Islet precursor cell (in vitro differentiated cells): ENCODE results near the gene NBAS.
"Not testable (repeated sequence)": the region's sequence is repeated elsewhere in the genome, so short reads cannot be mapped to it uniquely, and the experiment has no call there.

Experiments used
- DNase-seq: peaks from one replicate; pipeline ENCODE4 v3.0.0-alpha.2; 2018

NBAS gene

DNA sequence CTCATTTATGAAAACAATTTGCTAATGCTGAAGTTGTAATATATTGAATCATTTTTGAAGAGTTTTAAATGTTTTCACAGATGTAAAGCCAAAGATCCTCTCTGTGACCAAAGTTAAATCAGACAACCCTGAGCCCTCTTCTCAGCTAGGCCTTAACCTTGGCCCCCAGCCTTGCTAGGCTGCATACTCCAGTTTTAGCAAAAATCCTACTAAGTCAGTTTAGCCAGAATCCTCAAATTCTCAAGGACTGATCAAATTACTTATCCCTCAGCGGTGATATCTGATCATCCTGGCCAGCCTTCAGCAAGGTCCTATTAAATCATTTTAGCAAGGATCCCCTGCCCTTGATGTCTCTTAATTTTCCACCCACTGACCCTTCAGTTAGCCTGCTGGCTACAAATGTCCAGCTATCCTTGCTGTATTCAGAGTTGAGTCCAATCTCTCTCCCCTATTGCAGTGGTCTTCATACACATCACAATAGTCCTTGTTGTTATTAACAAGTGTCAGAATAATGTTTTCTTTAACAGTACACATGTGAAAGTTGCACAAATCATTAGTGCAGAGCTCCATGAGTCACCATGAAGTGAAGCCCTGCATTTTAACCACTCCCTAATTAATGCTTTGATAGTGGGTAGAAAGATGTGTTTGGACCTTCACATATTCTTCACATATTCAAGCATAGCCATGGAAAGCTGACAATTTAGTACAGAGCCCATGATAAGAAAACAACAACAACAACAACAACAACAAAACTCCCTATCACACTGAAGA is 206.4 kb downstream of the NBAS start:
- DNase-seq = no peak

DNA sequence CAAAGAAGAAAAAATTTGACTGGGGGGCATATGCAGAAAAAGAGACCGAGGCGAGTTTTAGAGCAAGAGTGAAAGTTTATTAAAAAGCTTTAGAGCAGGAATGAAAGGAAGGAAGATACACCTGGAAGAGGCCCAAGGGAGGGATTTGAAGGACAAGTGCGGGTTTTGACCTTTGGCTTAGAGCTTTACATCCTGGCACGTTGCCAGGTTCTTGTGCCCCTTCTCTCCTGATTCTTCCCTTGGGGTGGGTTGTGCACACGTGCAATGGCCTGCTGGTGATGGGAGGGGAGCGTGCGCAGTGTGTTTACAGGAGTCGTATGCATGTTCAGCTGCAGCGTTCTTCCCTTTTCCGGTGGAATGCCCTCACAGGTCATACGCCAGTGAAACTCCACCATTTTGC is 208.8 kb downstream of the NBAS start:
- DNase-seq = no peak

- no peak for DNase-seq
These were observed 212.5 kb downstream of the NBAS start for GRCh38 chr2:15348636-15349035.

DNA sequence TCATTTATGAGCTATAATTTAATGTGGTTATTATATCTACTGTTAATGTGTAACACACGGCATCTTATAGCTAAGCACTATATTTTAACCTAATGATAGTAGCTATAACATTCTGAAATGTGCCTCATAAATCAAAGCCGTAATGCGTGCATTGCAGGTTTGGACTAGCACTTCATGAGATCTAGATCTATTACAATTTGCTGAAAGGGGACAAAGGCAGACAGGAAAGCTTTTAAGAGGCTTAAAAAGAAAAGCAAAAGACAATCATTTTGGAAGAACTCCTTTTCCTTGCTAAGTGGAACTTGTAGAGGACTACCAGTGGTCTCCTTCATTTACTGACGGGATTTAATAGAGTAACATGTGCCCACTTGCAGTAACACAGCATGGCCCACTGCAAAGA is 213.1 kb downstream of the NBAS start:
- DNase-seq = no peak

GRCh38 chr2:15346624-15347023 is 214.5 kb downstream of the NBAS start:
- DNase-seq = no peak

DNA sequence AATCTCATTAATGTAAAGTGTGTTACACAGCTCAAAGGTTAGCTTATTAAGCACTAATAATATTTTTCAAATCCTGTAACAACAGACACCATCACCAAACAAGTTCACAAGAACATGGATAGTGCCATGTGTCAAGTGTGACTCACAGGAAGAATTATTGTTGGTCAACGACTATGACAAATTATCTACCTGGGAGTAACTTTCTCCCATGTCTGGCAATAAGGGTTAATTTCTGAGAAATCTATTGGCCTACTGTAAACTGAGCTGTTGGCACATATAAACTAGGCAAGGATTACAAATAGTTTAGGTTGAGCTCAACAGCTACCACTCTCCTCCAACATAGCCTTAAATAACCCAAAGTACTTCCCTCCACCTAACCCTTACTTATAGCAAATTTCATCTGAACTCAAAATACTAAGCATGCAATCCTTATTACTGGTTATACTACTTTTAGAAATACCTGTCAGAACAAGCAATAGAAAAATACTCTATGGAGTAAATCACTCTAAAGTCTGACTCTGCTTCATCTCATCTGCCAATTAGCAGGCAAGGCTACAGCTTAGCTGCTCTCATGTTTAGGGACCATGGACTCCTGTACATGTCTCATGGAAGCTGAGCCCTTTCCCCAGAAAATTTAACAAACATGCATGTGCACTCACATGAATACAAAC is 223.0 kb downstream of the NBAS start:
- no peak for DNase-seq

DNA sequence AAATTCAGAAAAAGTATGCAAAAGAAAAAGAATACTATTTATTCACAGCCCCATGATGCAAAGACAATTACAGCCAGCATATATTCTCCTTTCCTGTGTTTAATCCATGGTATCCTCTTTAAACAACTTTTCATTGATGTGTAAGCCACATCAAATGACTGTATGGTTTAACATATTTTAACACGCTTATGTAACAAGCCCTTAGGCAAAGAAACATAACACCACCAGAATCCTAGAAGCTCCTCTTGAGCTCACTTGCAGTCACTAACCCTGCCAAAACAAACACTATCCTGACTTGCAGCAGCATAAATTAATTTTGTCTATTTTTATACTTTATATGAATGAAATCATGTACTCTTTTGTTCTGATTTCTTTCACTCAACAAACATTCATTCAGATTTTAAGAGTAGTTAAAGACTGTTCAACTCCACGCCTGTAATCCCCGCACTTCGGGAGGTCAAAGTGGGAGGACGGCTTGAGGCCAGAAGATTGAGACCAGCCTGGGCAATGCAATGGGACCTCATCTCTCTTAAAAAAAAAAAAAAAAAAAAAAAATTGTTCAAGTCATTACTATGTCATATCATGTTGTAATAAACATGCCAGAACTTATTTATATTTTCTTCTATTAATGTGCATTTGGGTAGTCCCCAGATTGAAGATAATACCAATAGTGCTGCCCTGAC is 226.3 kb downstream of the NBAS start:
- no peak for DNase-seq

DNA sequence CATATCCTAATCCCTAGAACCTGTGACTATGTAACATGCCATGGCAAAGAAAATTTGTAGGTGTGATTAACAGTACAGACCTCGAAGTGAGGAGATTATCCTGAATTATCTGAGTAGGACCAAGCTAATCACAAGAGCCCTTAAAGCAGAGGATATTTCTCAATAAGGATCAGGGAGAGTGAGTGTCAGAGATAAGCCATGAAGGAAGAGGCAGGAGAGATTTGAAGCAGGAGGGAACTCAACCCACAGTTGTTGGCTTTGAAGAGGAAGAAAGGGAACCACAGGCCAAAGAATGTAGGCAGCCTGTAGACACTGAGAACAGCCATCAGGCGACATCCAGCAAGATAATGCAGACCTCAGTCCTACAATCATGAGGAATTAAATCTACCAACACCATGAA is 229.3 kb downstream of the NBAS start:
- DNase-seq = no peak

DNA sequence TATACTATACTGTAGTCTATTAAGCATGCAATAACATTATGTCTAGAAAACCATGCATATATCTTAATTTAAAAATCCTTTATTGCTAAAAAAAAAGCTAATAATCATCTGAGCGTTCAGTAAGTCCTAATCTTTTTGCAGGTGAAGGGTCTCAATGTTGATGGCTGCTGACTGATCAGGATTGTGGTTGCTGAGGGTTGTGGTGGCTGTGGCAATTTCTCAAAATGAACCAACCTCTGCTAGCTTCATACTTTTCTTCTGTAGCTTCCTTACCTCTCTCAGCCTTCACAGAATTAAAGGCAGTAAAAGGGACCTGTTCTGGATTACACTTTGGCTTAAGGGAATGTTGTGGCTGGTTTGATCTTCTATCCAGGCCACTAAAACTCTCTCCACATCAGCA is 235.8 kb downstream of the NBAS start:
- DNase-seq = no peak

- DNase-seq = no peak
These were observed 237.9 kb downstream of the NBAS start for GRCh38 chr2:15323227-15323626.

DNA sequence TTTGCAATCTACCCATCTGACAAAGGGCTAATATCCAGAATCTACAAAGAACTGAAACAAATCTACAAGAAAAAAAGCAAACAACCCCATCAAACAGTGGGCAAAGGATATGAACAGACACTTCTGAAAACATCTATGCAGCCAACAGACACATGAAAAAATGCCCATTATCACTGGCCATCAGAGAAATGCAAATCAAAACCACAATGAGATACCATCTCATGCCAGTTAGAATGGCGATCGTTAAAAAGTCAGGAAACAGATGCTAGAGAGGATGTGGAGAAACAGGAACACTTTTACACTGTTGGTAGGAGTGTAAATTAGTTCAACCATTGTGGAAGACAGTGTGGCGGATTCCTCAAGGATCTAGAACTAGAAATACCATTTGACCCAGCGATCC is 239.7 kb downstream of the NBAS start:
- DNase-seq = not testable (repeated sequence)

DNA sequence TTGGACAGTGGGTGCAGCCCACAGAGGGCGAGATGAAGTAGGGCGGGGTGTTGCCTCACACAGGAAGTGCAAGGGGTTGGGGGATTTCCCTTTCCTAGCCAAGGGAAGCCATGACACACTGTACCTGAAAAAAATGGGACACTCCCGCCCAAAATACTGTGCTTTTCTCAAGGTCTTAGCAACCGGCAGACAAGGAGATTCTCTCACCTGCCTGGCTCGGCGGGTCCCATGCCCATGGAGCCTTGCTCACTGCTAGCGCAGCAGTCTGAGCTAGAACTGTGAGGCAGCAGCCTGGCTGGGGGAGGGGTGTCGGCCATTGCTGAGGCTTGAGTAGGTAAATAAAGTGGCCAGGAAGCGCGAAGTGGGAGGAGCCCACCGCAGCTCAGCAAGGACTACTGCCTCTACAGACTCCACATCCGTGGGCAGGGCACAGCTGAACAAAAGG is 244.7 kb downstream of the NBAS start:
- DNase-seq = no peak

DNA sequence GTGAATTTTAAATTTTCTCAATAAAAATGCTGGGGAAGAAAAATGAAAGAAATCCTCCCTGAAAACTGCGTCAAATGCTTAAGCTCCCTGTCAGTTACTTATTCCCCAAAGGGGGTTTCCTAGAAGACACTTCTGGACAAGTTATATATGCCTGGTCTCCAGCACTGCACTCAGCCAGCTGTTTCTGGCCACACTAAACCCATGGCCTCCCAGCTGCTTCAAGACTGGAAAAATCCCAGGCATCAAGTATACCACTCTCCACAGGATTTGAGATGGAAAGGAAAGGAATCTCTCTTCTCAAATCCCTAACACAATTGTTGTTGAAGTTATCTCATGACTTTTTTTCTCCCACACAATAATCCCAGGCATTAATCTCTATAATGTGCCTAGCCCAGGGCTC is 245.7 kb downstream of the NBAS start:
- DNase-seq = no peak

DNA sequence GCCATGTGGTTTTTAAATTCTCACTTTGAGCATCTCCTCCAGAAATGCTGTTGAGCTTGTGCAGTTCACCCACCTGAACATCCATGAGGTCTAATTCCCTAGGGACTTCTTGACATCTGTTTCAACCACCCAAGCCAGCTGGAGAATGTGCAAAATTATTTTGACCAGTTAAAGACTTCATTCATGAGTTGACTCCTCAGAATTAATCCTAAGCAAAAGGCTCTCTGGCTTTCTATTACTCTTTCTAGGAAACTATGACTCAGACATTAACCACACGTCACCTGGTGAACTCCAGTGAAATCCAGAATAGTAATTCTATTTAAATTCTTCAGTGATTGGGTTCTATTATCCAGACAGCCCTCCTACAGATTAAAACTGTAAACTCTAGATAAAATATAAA is 247.5 kb downstream of the NBAS start:
- no peak for DNase-seq

GRCh38 chr2:15311926-15312325 is 249.2 kb downstream of the NBAS start:
- no peak for DNase-seq

DNA sequence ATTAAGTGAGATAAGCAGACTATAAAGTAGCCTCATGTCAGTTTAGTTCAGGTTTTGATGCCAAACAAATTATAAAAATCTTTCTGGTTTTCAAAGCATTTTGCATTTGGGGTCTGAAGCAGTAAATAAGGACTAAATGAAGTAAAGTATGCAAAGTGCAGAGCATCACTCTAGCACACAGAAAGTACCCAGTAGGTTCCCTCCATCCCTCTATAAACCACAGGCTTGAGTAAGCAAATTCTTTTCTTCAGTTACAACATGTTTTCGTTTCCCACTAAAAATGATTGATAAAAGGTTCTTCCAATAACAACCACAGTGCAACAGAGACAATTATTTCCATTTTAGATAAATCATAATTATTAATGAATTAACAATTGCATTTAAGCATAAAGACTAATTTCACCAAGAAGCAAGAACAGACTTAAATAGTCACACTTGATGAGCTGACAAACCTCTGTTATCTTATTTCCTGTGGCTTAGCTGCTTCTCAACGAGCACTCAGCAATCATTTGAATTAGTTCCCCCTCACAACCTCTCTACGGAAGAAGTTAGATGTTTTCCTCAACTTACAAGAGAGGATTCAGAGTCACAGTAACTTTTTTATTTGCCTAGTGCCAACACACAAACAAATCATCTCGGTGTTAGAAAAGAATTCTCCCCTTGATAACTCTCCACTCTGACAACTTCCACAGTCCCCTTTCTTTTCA is 249.8 kb downstream of the NBAS start:
- DNase-seq = no peak

DNA sequence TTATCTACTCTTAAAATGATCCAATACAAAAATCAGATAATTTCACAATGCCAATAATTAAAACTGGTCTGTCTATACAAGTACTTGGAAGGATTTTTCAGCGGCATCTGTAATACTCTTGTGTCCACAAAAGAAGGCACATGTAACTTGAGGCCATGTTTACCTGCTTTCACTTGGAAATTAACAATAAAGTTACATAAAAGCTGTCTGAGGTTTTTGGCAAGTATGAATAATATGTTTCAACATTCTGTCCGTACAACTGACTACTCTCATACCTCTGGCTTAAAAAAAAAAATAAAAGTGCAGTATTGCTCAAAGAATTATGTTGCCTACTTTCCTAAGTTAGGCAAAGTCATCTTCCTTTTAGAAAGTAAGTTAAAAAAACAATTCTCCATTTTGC is 253.6 kb downstream of the NBAS start:
- DNase-seq = no peak

- DNase-seq = no peak
These were observed 254.4 kb downstream of the NBAS start for GRCh38 chr2:15306706-15307105.

DNA sequence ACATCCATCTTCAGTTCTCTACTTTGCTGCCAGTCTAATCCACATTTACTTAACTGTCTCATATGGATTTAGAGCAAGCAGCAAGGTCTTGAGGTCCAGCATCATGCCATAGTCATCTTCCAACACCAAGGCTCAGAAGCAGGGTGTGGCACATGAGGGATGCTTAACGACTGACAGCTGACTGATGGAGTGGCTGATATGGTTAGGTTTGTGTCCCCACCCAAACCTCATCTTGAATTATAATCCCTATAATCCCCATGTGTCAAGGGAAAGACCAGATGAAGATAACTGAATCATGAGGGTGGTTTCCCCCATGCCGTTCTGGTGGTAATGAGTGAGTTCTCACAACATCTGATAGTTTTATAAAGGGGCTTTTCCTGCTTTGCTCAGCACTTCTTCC is 257.3 kb downstream of the NBAS start:
- no peak for DNase-seq

DNA sequence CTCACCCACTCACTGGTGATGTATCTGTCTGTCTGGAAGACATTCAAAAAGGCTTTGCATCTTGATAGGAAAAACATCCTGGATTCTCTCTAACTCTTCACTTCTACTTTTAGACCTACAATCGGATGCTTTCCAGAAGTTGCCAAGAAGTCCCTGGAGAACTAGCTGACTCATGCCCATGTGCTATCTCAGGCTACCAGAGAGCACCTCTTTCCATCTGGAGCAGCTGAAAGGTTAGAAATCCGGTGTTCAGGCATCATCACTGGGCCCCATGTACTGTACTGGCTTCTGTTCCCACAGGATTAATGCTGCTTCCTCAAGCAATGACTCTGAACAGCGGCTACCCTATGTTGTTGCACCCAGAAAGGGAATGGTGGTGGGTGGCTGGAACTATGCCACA is 259.0 kb downstream of the NBAS start:
- DNase-seq = no peak

- DNase-seq = no peak
These were observed 260.2 kb downstream of the NBAS start for GRCh38 chr2:15300624-15301573.

- DNase-seq = no peak
These were observed 261.1 kb downstream of the NBAS start for GRCh38 chr2:15299904-15300520.
